Lung (tissue), 12 donors: ENCODE measurements around the gene NIN. TPM values are rescaled to one million over a fixed set of nuclear protein-coding genes. Genes with fewer than 3 reads are reported as not detected.

Experiments used
- ATAC-seq: fragments of 200-7000 bp; cut with Tn5 transposase; one replicate; pipeline ENCODE4 v1.9.1; 2020; ENCODE audit warnings: moderate number of reproducible peaks; ENCODE audit not compliant: insufficient read depth, low FRiP score
- DNase-seq, 3 donors: peaks; one replicate each; pipeline ENCODE4 v3.0.0-alpha.2; 2013 to 2017
- H3K27ac ChIP-seq, 2 donors: one replicate each; pipeline ENCODE4 v1.5.1; 2013; ENCODE audit warnings: mild to moderate bottlenecking in 2 of 2, moderate library complexity in 2 of 2, control low read depth in 1 of 2, inconsistent platforms in 1 of 2, low read depth in 1 of 2, low read length in 1 of 2
- H3K27me3 ChIP-seq, 3 donors: one replicate each; pipeline ENCODE4 v1.5.1; 2013; ENCODE audit warnings: low read length in 2 of 3; ENCODE audit not compliant: control insufficient read depth in 3 of 3, insufficient read depth in 3 of 3
- H3K36me3 ChIP-seq, 4 donors: one replicate each; pipeline ENCODE4 v1.5.1; 2013; ENCODE audit warnings: low read length in 4 of 4, mild to moderate bottlenecking in 1 of 4, moderate library complexity in 1 of 4; ENCODE audit not compliant: control insufficient read depth in 4 of 4, insufficient read depth in 4 of 4
- H3K4me1 ChIP-seq, 5 donors: one replicate each; pipeline ENCODE4 v1.5.1; 2013; ENCODE audit warnings: low read length in 5 of 5, mild to moderate bottlenecking in 2 of 5, moderate library complexity in 1 of 5; ENCODE audit not compliant: control insufficient read depth in 5 of 5, insufficient read depth in 5 of 5
- H3K4me3 ChIP-seq: one replicate; pipeline ENCODE4 v1.5.1; 2013; ENCODE audit warnings: mild to moderate bottlenecking, control low read depth, moderate library complexity
- H3K9ac ChIP-seq, 2 donors: one replicate each; pipeline ENCODE4 v1.5.1; 2013; ENCODE audit warnings: low read length in 2 of 2, control low read depth in 1 of 2; ENCODE audit not compliant: insufficient read depth in 1 of 2
- H3K9me3 ChIP-seq, 4 donors: one replicate each; pipeline ENCODE4 v1.5.1; 2013; ENCODE audit warnings: low read length in 3 of 4, mild to moderate bottlenecking in 1 of 4, moderate library complexity in 1 of 4; ENCODE audit not compliant: control insufficient read depth in 4 of 4, insufficient read depth in 3 of 4
- CTCF ChIP-seq: IDR thresholded peaks from 2 replicates; pipeline ENCODE4 v1.5.1; 2012; ENCODE audit warnings: mild to moderate bottlenecking; ENCODE audit errors: control extremely low read depth, extremely low read depth
- WGBS, 2 donors: extraction: QIAGEN DNeasy Blood & Tissue Kit; methylation state at CpG; one replicate each; pipeline ENCODE4 v1.1.7; 2013; 5-methylcytosine and 5-hydroxymethylcytosine counted together
- polyA plus RNA-seq, 2 donors: library from polyadenylated mRNA; stranded (reverse); fragments of 200-250 nt; gene quantifications; one replicate each; pipeline ENCODE4 v1.2.1, GENCODE V29; 2013
- total RNA-seq, 2 donors: library from RNA; depleted of rRNA in 1 of 2; stranded (reverse); fragments of >200 nt in 1 of 2; gene quantifications; one replicate each; pipeline ENCODE4 v1.2.1, GENCODE V29; 2014 to 2021
- donor health status: control.
- donor health status: control.
- donor health status: Bipolar disorder and iron deficiency.
- donor health status: healthy.
- donor health status: DM: yes; HTN: yes; CAD: no.

The NIN gene
- total and polyA plus RNA-seq, 4 donors = 5.2 to 38.6 (median 24.2) TPM

GRCh38 chr14:50745401-50746058 lies 85.4 kb downstream of the NIN start:
- no peak overlapping the region for H3K27ac ChIP-seq
- H3K9me3 ChIP-seq = no peaks in the 10 kb centered on the region
- DNase-seq (no peak), ATAC-seq (no peak)
- H3K27me3 ChIP-seq = no peaks in the 10 kb centered on the region
- no peak overlapping the region for H3K9ac ChIP-seq
- H3K4me3 ChIP-seq = no peak overlapping the region
- H3K36me3 ChIP-seq = peaks cover 11 to 32% (median 19%) of the 10 kb centered on the region in 4 donors
- TF ChIP-seq CTCF = no peak
- 95 to 96% methylated on average over 5 of the region's 5 CpGs for WGBS, 2 donors
- H3K4me1 ChIP-seq = peaks cover 0 to 9% (median 0%) of the 10 kb centered on the region in 5 donors

GRCh38 chr14:50744231-50744630 lies 86.7 kb downstream of the NIN start:
- Histone ChIP-seq H3K9me3 (no peaks in the 10 kb centered on the region), H3K4me1 (peaks cover 0 to 9% (median 0%) of the 10 kb centered on the region in 5 donors), H3K36me3 (peaks cover 12 to 27% (median 19%) of the 10 kb centered on the region in 4 donors), H3K4me3 (no peak overlapping the region), H3K27me3 (no peaks in the 10 kb centered on the region), H3K9ac (peak overlapping the region in 1 of 2 donors; percentile 19), H3K27ac (no peak overlapping the region)
- no peak for ATAC-seq
- WGBS, 2 donors = 67 to 86% methylated on average over 3 of the region's 3 CpGs
- TF ChIP-seq CTCF = no peak
- peak in 2 of 3 donors; percentile 45 to 62 for DNase-seq

- Histone ChIP-seq H3K36me3 (peaks cover 14 to 38% (median 23%) of the 10 kb centered on the region in 4 donors), H3K9ac (no peak overlapping the region), H3K4me3 (no peak overlapping the region), H3K9me3 (no peaks in the 10 kb centered on the region), H3K4me1 (peaks cover 0 to 9% (median 0%) of the 10 kb centered on the region in 5 donors), H3K27ac (peak overlapping the region in 1 of 2 donors; percentile 21), H3K27me3 (no peaks in the 10 kb centered on the region)
- ATAC-seq = no peak
- TF ChIP-seq CTCF = no peak
- no peak for DNase-seq
- WGBS, 2 donors = 32 to 40% methylated on average over 3 of the region's 3 CpGs
Observed at GRCh38 chr14:50741567-50741966, 89.4 kb downstream of the NIN start.
